OCI-LY1 (cell line): ENCODE measurements around the gene SPO11.
"Not testable (repeated sequence)": the region's sequence is repeated elsewhere in the genome, so short reads cannot be mapped to it uniquely, and the experiment has no call there.

Experiments
- H2AFZ ChIP-seq: fragments of 200-600 bp; sonication (generic), shearing (Covaris generic); 2 replicates; pipeline ENCODE4 v1.6.0; 2014; ENCODE audit warnings: antibody characterized with exemption, mild to moderate bottlenecking, low read length
- H3F3A ChIP-seq: fragments of 200-600 bp; sonication (generic), shearing (Covaris generic); 2 replicates; pipeline ENCODE4 v1.6.0; 2014; ENCODE audit warnings: mild to moderate bottlenecking, antibody characterized with exemption, low read length, moderate library complexity; ENCODE audit not compliant: insufficient read depth
- H3K27ac ChIP-seq: fragments of 200-600 bp; sonication (generic); 2 replicates; pipeline ENCODE4 v1.5.1; 2014; ENCODE audit warnings: low read length, mixed run types, mild to moderate bottlenecking, low read depth; ENCODE audit not compliant: poor library complexity, severe bottlenecking
- H3K27me3 ChIP-seq: fragments of 200-600 bp; sonication (generic); 2 replicates; pipeline ENCODE4 v1.6.0; 2014; ENCODE audit warnings: antibody characterized with exemption, mild to moderate bottlenecking, low read length, moderate library complexity; ENCODE audit not compliant: insufficient read depth
- H3K36me3 ChIP-seq: fragments of 200-600 bp; sonication (generic); 2 replicates; pipeline ENCODE4 v1.6.1; 2014; ENCODE audit warnings: mild to moderate bottlenecking, antibody characterized with exemption, low read length, moderate library complexity, mixed read lengths; ENCODE audit not compliant: insufficient read depth
- H3K4me1 ChIP-seq: fragments of 200-600 bp; sonication (generic); 2 replicates; pipeline ENCODE4 v1.5.1; 2014; ENCODE audit warnings: mild to moderate bottlenecking, low read length, moderate library complexity; ENCODE audit not compliant: insufficient read depth, severe bottlenecking
- H3K4me2 ChIP-seq: fragments of 200-600 bp; sonication (generic), shearing (Covaris generic); 2 replicates; pipeline ENCODE4 v1.6.1; 2014; ENCODE audit warnings: low read length
- H3K4me3 ChIP-seq: fragments of 200-600 bp; sonication (generic); 2 replicates; pipeline ENCODE4 v1.5.1; 2014; ENCODE audit warnings: low read length, low read depth, mild to moderate bottlenecking, mixed read lengths; ENCODE audit not compliant: poor library complexity, severe bottlenecking
- H3K79me2 ChIP-seq: fragments of 200-600 bp; shearing (Covaris generic); 2 replicates; pipeline ENCODE4 v1.6.1; 2016; ENCODE audit warnings: mixed run types, low read length, mixed read lengths; ENCODE audit not compliant: insufficient read depth
- H3K9ac ChIP-seq: fragments of 200-600 bp; sonication (generic), shearing (Covaris generic); 2 replicates; pipeline ENCODE4 v1.6.1; 2014; ENCODE audit warnings: mild to moderate bottlenecking, low read length, mixed read lengths
- H3K9me2 ChIP-seq: fragments of 200-600 bp; sonication (generic), shearing (Covaris generic); 2 replicates; pipeline ENCODE4 v1.6.1; 2014; ENCODE audit warnings: low read depth, mild to moderate bottlenecking, low read length, mixed read lengths
- H3K9me3 ChIP-seq: fragments of 200-600 bp; shearing (Covaris generic); 2 replicates; pipeline ENCODE4 v1.6.1; 2014; ENCODE audit warnings: low read length, mixed read lengths
- H4K20me1 ChIP-seq: fragments of 200-600 bp; sonication (generic), shearing (Covaris generic); 2 replicates; pipeline ENCODE4 v1.6.0; 2016; ENCODE audit warnings: mild to moderate bottlenecking, low read length; ENCODE audit not compliant: insufficient read depth
- EZH2 ChIP-seq: fragments of 200-600 bp; sonication (generic), shearing (Covaris generic); IDR thresholded peaks from 2 replicates; pipeline ENCODE4 v1.8.0; 2017; ENCODE audit warnings: borderline replicate concordance, mixed run types, mild to moderate bottlenecking, antibody characterized with exemption, low read length, moderate library complexity, mixed read lengths
- TF ChIP-seq, protein P1 (sequence below): fragments of 200-600 bp; sonication (generic), shearing (Covaris generic); IDR thresholded peaks from 2 replicates; pipeline ENCODE4 v1.5.1; 2017; ENCODE audit warnings: mild to moderate bottlenecking, antibody characterized with exemption, low read length, moderate library complexity, mixed read lengths

SPO11 gene

DNA sequence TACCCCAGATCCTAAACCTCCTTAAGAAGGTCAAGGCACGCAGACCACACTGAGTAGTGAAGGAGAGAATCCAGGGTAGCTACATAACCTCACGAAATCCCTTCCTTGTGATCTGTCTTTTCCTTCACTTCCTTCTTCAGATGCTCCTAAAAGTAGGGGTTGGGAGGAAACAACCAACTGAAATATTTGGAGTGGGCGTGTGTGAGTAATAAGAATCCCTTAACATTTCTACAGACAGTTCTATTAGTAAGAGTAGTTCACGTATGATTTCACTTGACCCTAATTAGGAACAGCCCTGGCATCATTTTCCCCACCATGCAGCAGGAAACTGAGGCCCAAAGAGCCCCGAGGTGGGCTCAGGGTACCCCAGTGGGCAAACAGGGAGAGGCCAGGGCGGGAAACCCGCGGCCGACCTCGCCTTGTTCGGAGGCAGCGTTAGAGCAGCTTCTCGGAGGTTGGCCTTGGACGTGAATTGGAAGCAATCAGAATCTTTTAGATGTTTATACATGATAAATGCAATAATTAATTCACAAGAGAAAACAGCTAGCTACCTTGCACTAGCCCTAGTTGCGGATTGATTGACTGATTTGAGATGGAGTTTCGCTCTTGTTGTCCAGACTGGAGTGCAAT lies 20.6 kb downstream of the SPO11 start:
- Histone ChIP-seq H3K9me3 (no peaks in the 10 kb centered on the region), H3K4me3 (no peak overlapping the region), H3K79me2 (peaks cover 27% of the 10 kb centered on the region), H3K9me2 (no peaks in the 10 kb centered on the region), H3K4me1 (peaks cover 17% of the 10 kb centered on the region), H3F3A (no peaks in the 10 kb centered on the region), H4K20me1 (no peaks in the 10 kb centered on the region), H3K4me2 (no peak overlapping the region), H3K9ac (no peak overlapping the region), H3K27me3 (no peaks in the 10 kb centered on the region), H3K36me3 (peaks cover 29% of the 10 kb centered on the region), H2AFZ (no peak overlapping the region), H3K27ac (no peak overlapping the region)
- TF ChIP-seq EZH2: no peak
- TF ChIP-seq, protein P1, sequence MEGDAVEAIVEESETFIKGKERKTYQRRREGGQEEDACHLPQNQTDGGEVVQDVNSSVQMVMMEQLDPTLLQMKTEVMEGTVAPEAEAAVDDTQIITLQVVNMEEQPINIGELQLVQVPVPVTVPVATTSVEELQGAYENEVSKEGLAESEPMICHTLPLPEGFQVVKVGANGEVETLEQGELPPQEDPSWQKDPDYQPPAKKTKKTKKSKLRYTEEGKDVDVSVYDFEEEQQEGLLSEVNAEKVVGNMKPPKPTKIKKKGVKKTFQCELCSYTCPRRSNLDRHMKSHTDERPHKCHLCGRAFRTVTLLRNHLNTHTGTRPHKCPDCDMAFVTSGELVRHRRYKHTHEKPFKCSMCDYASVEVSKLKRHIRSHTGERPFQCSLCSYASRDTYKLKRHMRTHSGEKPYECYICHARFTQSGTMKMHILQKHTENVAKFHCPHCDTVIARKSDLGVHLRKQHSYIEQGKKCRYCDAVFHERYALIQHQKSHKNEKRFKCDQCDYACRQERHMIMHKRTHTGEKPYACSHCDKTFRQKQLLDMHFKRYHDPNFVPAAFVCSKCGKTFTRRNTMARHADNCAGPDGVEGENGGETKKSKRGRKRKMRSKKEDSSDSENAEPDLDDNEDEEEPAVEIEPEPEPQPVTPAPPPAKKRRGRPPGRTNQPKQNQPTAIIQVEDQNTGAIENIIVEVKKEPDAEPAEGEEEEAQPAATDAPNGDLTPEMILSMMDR: no peak

DNA sequence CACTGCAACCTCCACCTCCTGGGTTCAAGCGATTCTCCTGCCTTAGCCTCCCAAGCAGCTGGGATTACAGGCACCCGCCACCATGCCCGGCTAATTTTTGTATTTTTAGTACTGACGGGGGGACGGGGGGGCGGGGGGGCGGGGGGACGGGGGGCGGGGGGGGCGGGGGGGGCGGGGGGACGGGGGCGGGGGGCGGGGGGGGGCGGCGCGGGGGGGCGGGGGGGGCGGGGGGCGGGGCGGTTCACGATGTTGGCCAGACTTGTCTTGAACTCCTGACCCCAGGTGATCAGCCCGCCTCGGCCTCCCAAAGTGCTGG lies 21.1 kb downstream of the SPO11 start:
- not testable (repeated sequence) for H4K20me1 ChIP-seq, H3K9me3 ChIP-seq, H2AFZ ChIP-seq, H3K27me3 ChIP-seq, H3K9me2 ChIP-seq, H3F3A ChIP-seq
- H3K36me3 ChIP-seq: peaks cover 29% of the 10 kb centered on the region
- peak overlapping the region; percentile 65 for H3K27ac ChIP-seq
- peak overlapping the region; percentile 99 for H3K4me3 ChIP-seq
- peak overlapping the region; percentile 73 for H3K4me2 ChIP-seq
- peak overlapping the region; percentile 96 for H3K9ac ChIP-seq
- peaks cover 17% of the 10 kb centered on the region for H3K4me1 ChIP-seq
- H3K79me2 ChIP-seq: peaks cover 27% of the 10 kb centered on the region

DNA sequence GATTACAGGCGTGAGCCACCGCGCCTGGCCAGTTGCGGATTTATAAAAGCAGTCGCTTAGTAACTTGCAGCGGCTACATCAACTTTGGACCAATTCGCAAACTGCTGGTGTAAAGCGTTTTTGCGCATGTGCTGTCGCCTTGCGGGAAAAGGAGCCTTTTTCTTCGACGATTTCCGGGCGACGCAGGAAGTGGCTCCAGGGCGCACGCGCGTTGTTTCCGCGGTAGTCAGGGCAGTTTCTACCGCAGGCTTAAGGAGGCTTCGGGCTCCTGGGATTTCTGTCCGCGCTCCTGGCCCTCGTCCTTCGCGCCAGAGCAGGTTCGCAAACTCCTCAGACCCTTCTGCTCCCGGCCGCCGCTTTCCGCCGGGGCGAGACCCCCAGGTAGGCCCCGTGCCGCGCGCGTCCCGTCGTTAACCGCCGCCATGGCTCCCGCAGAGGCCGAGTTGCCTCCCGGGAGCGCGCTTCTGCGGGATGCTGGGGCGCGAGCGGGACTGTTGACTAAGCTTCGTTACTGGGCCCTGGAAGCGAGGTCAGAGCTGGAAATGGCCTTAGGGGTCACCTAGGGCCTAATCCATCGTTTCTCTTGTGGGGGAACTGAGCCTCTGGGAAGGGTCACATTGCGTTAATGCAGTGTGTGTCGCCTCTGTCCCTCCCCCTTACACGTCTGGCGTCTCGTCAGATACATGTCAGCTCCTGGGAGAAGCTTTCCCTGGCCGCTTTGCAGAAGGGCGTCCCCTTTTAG lies 21.6 kb downstream of the SPO11 start, which contains the start of gene RAE1:
RAE1 (plus strand) TSS at position 214 of the 742 bp plus-strand sequence. CDS start 2,784 bp downstream, outside the sequence.
- TF ChIP-seq EZH2: no peak
- TF ChIP-seq, protein P1: no peak
- H3K9ac ChIP-seq: peak within 1 kb of the TSS; percentile 96
- peak within 1 kb of the TSS; percentile 99 for H3K4me3 ChIP-seq
- peaks cover 27% of the 10 kb centered on the region for H3K79me2 ChIP-seq
- no peaks in the 10 kb centered on the region for H3K27me3 ChIP-seq
- H3K27ac ChIP-seq: peak within 1 kb of the TSS; percentile 65
- no peaks in the 10 kb centered on the region for H3F3A ChIP-seq
- peak within 1 kb of the TSS; percentile 73 for H3K4me2 ChIP-seq
- H3K36me3 ChIP-seq: peaks cover 29% of the 10 kb centered on the region
- H3K4me1 ChIP-seq: peaks cover 17% of the 10 kb centered on the region
- no peak within 1 kb of the TSS for H2AFZ ChIP-seq
- H4K20me1 ChIP-seq: no peaks in the 10 kb centered on the region
- no peaks in the 10 kb centered on the region for H3K9me2 ChIP-seq
- H3K9me3 ChIP-seq: no peaks in the 10 kb centered on the region
